TTC549 (cell line): ENCODE measurements around the gene GPR171.

Experiments used
- FAIRE-seq: peaks from 2 replicates; lab custom pipeline; 2012; peaks lifted over from hg19 to GRCh38; lab: Jason Lieb, UNC

The GPR171 gene

GRCh38 chr3:151213881-151214280 lies 10.9 kb upstream of the GPR171 start:
- no peak for FAIRE-seq

- FAIRE-seq = no peak
Observed at GRCh38 chr3:151213151-151213550, 10.1 kb upstream of the GPR171 start.

DNA sequence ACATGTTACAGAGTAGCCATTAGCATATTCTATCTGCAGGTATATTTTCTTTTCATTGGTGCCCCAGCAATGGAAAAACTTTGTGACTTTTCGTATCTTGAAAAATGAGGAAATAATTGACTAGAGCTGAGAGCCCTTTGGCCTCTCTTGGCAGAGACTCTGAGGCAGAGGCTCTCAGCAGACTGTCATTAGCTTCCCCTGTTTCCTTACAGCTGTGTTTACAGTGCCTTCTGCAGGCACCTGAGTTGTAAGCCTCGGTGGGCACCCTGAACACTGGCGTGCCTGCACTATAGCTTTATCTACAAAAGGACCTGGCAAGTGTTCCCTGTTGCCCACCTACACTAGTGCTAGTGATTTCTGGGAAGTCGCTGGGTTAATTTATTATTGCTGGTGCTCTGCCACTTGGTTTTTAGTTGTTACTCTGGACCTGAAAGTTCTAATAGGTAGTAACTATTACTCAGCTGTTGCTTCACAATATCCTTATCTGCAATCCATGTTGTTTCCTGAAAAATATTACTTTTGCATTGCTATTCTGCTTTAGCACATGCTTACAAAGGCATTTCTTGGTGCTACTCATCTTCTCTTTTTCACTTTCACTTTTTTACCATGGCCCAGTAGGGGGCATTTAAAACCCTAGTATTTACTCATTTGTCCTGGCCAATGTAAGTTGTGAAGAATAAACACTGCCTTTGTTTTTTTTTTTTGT lies 7.8 kb upstream of the GPR171 start:
- no peak for FAIRE-seq

GRCh38 chr3:151209654-151210053 lies 6.6 kb upstream of the GPR171 start:
- FAIRE-seq = no peak

- no peak for FAIRE-seq
Observed at GRCh38 chr3:151206201-151206600, 3.2 kb upstream of the GPR171 start.

- no peak for FAIRE-seq
Observed at GRCh38 chr3:151205482-151205881, 2.5 kb upstream of the GPR171 start.

DNA sequence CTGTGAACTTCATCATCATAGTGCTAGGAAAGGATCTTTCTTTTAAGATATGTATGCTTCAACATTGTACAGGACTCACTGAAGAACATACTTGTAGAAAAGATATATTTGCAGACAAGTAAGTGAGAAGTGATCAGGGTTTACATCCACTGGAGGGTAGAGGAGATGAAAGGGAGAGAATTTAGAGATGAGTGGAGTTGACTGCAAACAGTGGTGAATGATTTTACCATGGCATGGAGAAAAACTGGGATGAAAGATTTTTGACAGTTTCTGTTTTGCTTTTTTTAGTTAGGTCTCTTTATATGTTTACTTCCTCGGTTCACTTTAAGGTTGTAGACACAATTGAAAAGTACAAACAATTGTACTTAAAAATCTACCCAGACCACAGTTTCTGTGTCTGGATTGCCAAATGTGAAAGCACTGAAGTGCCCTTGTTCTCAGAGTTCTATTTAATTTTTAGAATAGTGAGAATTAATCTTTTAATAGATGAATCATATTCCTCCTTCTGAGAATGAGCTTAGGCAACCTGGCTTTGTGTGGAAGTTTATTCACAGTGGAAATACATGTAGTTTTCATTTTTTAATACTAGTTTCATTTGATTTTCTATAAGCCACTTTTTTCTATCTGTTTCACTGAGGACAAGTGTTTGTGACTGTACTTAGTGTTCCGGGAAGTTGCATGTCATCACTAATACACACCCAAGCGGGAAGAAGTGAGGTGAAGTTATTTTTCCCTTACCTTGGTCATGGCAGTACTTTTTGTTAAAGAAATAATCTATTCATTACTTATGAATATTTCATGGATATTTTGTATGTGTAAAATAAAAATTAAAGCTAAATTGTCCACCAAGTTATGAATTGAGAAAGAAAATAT lies 1.8 kb upstream of the GPR171 start:
- no peak for FAIRE-seq

DNA sequence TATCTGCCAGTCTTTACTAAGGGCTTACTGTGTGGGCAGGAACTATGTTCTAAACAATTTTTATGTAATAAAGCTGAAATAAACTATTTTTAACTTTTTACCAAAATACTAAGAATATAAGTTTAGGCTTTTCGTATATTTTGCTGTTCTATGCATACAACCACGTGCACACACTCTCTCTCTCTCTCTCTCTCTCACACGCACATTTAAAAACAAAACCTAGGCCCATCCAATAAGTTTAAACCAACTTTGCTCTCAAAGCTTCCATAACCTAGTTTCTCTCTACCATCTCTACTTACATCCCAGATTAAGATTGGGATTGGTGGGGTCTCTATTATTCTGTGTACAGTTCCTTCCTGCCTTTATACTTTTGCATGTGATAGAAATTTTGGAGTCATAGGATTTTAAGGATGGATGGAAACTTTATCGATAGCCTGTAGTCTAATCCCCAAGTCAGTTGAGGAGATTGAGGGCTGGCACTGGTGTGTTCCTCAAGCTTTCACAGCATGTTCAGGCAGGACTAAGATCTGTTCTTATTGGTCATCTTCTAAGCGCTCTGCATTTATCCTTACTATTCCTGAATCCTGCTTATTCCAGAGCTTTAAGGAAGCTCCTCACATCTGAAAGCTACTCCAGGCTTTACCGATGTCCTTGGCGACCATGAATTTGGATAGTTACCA lies 1.8 kb downstream of the GPR171 start:
- no peak for FAIRE-seq

DNA sequence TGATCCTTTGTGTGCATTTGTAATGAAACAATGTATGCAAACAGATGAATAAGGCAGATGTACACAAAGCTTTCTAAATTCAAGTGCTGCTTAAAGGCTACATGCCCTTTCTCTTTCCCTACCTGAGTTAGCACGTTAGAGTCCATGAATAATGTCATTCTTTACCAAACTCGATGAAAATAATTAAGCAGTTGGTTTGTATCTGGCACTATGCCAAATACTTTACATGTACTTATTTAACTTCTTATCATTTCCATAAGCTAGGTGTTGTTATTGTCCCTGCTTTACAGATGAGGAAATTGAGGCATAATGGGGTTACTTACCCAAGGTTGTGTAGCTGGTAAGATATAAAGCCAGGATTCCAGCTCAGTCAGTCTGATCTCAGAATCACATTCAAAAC lies 2.4 kb downstream of the GPR171 start:
- no peak for FAIRE-seq

- no peak for FAIRE-seq
Observed at GRCh38 chr3:151199554-151200438, 3.2 kb downstream of the GPR171 start.

DNA sequence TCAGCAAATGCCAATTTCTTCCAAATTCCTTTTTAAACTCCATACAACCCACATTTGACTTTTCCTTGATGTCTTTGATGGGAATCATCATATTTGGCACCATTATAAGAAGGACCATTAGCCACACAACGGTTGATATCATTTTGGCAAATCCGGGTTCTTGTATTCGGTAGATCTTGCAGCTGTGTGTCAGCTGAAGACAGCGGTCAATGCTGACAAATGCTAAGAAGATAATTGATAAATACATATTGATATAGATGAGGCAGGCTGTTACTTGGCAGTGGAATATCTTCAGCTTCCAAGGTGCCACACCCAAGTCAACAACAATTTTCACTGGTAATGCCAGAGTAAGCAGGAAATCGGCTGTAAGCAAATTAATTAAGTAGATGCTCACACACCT lies 4.2 kb downstream of the GPR171 start:
- FAIRE-seq = no peak

DNA sequence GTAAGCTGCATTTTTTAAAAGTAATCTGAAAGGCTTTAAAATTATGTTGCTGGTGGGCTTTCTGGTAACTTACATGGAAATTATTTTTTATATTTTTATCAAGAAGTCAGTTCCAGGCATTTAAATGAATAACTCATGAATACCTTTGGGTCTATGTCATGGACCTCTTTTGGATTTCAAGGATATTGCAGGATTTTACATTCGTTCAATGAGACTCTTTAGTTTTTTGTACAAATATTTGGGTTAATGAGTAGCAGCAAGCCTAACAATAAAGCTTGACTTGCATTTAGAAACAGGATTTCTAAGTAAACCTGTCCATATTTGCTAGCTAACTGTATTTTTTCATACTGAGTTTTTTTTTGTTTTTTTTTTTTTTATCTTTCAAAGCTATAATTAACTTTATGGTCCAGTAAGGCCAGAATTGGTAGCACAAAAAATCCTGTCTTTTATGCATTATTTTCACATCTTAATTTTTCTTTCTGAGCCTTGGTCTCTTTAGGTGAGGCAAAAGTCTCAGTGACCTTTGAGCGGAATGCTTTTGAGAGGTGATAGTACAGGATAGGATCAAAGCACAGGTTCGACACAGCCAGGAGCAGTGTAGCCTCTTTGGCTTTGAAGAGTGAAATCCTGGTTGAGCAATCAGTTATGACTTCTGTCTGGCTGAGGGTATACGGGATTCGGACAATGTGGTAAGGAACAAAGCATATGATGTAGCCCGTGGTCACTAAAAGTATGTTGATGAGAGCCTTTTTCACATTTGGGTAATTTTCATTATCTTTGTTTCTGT lies 4.8 kb downstream of the GPR171 start:
- no peak for FAIRE-seq

- FAIRE-seq = no peak
Observed at GRCh38 chr3:151197228-151197627, 5.8 kb downstream of the GPR171 start.

DNA sequence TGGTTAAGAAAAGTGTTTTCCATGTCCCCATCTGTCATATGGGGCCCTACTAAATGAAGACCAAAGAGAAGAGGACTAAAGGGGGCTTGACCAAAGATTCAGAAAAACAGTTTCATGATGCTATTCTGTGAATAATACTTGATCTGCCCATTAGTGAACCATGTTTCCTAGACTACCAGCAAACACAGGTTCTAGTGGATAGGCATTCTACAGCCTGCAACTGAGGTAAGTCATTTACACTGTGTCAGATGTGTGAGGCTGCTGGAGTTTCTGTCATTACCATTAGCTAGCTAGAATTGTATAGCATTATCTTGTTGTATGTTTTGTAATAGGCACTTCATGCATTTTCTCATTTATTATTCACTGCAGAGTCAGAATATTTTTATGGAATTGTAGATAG lies 6.6 kb downstream of the GPR171 start:
- FAIRE-seq = no peak

DNA sequence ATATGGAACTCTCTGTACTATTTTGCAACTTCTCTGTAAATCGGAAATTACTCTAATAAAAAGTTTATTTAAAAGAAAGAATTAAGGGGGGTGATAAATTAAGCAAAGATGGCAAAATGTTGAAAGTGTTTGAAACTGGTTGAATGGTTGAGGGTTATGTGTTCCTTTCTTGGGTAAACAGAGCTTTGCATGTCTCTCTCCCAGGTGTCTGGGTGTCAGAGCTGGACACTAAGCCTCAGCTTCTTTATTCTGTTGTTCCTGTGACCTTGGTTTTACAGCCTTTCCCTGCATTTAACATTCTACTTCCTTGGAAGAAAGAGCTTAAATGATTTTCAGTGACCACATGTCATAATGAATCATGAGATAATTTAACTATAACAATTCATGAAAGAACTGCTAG lies 7.2 kb downstream of the GPR171 start:
- no peak for FAIRE-seq

DNA sequence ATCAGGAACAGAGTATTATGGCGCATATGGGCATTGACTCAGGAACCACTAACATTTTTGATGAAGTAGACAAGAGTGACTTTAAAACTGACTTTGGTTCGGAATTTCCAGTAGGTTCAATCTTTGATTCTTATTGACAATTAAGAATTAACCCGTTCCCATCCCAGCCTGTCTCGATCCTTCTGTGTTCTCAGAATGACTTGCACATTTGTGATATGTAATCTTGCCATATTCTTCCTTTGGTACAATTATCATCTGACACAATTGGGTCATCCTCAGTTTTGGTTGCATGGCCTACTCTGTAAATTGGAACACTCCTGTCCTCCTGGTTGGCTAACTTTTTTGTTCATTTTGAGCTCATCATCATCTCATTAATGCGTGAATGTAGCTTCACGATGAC lies 10.5 kb downstream of the GPR171 start:
- FAIRE-seq = no peak

GRCh38 chr3:151191095-151191494 lies 11.9 kb downstream of the GPR171 start:
- no peak for FAIRE-seq

GRCh38 chr3:151183265-151183671 lies 19.7 kb downstream of the GPR171 start:
- FAIRE-seq = no peak

DNA sequence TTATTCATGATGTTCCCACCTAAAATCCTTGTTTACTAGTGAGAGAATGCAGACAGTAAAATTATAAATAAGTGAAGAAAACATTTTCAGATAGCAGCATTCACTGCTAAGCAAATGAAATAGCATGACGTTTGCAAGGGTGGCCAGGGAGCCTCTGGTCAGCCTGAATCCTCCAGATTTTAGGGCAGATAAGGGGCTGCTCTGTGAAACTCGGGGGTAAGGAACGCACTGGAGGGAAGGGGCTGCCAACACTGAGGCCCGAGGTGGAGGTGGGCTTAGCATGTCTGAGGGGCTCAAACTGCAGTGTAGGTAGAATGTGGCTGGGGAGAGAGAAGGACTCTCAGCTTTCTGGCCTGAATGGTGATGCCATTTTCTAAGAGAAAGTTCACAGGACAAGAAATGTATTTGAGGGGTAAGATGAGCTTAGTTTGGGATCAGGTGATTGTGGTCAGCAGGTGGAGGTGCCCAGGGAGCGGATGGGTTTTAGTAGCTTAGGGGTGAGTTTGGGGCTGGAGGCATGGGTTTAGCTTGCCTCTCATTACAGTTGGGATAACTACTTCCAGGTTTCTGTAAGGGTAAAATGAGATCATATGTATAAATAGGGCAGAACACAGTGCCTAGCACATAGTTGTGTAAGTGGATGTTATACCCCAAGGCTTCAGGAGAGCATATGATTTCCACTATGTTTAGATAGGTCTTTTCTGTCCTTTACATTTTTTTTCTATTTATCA lies 20.5 kb downstream of the GPR171 start:
- no peak for FAIRE-seq

DNA sequence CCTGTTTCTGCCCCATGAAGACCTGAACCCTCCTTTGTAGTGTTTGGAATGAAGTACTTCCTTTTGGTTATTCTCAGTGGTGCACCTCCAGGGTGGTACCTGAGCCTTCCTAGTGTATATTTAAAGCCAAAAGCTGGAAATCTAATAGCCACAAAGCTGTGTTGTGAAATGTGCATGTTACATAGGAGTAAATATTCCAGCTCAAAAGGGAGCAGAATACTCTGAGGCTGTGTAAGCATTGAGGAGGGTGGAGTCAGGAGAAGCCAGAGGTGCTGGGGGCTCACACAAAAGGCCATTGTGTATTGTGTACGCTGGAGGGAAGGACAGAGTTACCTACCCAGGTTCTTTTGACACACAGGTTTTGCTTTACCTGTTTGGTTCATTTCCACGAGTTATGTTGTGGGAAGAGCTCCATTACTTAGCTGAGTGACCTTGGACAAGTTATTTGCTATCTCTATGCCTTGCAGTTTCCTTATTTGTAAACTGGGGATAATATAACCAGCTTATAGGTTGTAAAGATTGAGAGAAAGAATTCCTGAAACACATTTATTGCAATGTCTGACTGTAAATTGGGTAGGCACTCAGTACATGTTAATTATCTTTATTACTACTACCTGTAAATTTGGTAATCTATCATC lies 24.7 kb downstream of the GPR171 start:
- no peak for FAIRE-seq
